Measurements from ENCODE around the gene COL26A1.

The COL26A1 gene

DNA sequence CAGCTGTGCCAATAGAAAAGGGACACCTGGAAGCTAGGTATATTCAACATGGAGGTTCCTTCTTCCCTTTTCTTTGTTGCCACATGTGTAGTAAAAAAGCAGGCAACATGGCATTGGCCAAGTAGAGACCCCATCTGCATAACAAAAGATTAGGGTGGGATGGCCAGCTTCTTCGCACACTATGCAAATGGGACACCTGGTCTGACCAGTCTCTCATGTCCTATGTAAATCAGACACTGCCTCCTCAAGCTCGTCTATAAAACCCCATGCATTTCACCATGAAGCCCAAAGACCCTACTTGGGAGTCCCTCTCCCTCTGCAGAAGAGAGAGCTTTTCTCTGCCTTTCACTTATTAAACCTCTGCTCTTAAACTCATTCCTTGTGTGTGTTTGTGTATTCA lies 212.5 kb downstream of the COL26A1 start:
- DNase-seq (ENCODE audit: low read depth) = no peak

DNA sequence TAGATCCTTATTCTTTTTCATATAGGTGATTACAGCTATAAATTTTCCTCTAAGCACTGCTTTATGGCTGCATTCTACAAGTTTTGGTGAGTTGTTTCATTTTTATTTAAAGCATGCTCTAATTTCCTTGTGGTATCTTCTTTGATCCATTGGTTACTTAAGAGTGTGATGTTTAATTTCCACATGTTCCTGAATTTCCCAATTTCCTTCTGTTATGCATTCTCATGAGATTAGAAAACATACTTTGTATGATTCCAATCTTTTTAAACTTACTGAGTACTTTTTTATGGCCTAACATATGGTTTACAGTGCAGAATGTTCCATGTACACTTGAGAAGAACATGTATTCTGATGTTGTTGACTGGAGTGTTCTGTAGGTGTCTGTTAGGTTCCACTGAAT lies 213.0 kb downstream of the COL26A1 start:
- no peak for DNase-seq (ENCODE audit: low read depth)

DNA sequence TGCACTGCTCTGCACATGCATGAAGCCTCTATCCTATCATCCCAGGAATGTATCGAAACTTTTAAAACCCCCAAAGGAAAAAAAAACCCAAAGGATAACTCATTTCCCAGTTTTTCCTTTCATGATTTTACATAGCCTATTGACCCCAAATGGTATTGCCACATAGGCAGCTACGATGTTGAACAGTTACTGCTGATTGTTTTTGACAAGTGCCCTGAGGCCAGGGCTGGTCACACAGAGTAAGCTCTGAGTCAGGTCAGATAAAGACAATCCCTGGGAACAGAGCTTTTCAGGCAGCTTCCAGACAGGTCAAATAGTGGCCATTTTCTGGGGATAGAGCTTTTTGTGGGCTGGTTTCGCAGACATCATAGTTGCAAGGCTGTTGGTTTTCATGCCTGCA lies 214.3 kb downstream of the COL26A1 start:
- no peak for DNase-seq (ENCODE audit: low read depth)

DNA sequence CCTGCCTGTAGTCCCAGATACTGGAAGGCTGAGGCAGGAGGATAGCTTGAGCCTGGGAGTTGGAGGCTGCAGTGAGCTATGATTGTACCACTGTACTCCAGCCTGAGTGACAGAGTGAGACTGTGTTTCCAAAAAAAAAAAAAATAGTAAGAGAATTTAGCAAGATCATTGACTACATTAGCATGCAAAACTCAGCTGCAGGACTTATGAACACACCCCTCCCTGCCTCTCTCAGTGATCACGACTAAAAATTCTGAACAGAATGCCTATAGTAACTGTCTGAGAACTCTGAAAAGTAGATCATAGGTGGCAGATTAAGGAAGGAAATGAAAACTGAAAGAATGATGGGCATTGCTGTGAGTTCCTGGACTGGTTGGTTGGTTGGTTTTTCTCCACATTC lies 215.9 kb downstream of the COL26A1 start:
- no peak for DNase-seq (ENCODE audit: low read depth)

DNA sequence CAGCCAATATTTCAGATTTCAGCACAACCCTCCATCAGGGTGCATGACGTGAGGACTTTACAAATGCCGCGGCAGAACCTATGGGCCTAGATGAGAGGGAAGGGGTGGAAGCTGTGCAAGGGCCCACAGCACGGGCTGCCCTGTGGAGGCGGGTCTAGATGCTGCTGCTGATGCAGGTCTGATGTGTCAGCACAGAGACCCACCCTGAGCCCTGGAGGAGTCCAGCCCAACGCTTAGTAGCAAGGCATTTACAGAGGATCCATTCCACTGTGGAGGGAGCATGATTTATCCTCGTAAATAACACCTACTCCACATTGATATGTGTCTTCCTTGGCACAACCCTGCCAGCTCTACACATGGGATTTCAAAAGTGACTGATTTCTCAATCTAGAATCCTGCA lies 217.9 kb downstream of the COL26A1 start:
- DNase-seq (ENCODE audit: low read depth) = no peak

DNA sequence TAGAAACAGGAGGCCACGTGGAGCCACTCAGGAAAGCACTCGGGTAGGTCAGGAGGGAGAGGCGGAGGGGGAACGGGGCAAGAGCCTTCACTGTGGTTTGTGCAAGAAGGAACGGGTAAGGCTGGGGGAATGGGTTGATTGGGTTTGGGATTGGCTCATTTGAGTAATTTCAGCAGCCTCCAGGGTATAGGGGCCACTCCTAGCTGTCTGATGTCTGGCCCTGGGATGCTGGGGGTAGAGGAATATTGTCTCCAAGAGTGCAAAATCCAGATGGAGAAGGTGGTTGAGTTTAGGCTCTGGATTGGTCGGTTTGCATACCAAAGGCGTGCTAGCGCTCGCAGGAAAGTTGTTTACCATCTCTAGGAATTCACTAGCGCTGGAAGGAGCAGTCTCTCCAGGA lies 219.2 kb downstream of the COL26A1 start:
- no peak for DNase-seq (ENCODE audit: low read depth)

DNA sequence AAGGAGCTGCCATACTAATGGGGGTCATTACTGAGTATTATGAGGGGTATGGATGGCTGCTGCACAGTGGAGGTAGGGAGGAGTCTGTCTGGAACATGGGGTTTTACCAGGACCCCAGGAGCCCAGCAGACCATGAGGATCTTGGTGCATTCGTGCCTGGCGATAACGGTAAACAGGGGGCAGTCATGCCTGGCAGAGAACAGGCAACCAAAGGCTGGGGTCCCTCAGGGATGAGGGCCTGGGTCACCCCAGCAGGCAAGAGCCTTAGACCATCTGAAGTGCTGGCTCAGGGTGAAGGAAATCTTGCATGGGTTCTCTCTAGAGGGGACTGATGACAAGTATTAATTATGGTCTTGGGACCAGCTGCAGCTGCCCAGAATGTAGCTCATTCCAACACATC lies 220.3 kb downstream of the COL26A1 start:
- DNase-seq (ENCODE audit: low read depth) = no peak

DNA sequence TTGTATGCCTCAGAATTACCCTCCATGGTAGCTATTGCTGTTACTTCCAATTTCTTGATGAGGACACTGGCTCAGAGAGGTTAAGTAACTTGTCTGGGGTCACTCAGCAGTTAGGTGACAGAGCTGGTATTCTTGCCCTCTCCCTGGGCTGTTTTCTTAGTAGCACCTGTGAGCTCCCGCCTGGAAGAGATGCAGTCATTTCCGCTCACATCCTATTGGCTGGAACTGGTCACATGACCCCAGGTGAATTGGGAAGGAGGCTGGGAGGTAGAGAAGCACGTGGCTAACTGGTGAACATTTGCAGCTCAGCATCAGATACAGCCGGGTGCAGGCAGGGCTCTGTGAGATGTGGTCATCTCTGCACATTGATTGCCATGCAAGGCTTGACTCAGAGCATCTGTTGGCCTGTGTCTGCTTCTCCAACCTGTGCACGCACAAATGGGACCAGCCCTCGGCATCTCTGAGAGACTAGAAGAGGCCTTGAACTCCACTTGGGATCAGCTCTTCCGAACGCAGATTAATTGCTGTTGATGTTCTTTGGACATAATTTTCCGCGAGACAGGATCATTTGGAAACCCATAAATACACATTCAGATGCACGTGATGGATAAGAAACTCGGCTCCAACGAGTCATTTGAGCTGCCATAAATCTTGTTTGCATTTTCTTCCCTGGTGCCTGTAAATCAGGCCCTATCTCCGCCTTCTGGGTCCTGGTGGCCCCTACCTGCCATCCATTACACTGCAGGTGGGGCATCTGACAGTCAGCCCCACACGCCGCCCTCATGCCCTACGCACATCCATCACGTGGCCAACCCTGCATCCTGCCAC lies 223.6 kb downstream of the COL26A1 start:
- no peak for DNase-seq (ENCODE audit: low read depth)

DNA sequence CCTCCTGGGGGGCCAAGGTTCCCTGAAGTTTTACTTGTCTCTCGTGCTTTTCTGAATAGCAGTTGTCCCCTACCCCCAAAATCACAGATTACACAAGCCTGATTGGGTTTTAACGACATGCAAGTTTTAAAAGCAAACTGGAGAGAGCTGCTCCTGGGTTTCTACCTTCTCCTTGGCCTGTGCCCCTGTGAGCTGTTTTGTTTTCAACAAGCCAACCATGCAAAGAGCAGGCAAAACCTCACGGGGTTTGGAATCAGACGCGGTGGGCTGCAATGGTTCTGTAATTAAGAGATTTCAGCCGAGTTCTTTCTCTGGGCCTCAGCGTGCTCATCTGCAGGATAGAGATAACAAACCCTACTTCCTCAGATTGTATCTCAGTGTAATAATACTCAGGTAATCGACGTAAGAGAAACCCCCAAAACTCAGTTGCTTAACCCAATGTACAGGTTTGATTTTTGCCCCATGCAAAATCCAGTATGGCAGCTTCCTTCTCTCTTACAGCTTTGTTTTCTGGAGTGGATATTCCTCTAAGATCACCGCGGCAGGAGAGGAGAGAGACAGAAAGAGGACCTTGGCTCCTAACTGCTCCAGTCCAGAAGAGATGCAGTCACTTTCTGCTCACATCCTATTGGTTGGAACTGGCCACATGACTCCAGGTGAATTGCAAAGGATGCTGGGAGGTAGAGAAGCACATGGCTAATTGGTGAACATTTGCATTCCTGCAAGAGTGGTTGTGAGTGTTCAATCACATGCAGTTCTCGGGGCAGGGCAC lies 224.4 kb downstream of the COL26A1 start:
- DNase-seq (ENCODE audit: low read depth) = no peak

DNA sequence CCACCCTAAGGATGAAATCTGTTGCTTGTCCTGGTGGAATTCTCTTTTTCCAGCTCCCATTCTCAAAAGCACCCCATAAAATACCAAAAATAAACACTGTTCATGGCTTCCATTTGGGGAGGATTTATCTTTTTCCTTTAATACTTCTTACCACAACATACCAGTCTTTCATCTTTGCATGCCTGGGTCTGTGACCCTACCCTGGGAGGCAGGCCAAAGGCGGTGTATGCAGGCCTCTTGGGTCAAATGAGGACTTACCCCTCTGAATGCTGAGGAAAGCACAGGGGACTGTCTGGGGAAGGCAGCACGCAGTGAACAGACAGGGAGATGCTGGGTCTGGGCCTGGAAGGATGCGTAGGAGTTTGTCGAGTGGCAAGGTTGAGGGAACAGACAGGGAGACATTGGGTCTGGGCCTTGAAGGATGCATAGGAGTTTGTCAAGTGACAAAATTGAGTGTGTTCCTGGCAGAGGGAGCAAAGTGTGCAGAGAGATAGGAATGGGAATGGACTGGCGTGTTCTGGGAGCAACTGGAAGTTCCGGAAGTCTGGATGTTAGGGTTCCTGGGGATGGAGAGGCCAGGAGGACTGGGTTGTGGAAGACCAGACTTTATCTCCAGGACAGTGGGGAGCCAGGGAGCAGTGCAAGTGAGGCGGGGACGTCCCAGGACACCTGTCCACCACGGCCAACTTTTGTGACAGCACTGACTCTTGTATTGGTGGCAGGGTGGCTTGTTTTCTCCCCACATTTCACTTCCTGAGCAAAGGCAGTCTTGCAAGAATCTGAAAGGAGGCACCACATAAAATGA lies 225.7 kb downstream of the COL26A1 start:
- DNase-seq (ENCODE audit: low read depth) = no peak

DNA sequence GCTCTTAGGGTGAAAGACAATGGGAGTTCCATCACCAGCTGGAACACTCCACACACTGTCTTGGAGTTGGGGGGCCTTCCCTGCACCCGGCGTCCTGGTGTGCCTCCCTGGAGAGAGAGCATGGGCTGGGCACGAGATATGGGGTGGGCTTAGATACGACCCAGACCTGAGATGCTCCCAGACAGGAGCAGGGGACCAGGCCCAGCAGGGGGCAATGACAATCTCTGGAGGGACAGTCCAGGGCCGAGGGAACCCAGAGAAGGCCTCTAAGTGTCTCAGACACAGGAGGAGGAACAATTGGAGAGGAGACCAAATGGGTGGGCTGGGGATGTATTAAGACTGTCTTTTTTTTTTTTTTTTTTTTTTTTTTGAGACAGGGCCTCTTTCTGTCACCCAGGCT lies 226.4 kb downstream of the COL26A1 start:
- no peak for DNase-seq (ENCODE audit: low read depth)

DNA sequence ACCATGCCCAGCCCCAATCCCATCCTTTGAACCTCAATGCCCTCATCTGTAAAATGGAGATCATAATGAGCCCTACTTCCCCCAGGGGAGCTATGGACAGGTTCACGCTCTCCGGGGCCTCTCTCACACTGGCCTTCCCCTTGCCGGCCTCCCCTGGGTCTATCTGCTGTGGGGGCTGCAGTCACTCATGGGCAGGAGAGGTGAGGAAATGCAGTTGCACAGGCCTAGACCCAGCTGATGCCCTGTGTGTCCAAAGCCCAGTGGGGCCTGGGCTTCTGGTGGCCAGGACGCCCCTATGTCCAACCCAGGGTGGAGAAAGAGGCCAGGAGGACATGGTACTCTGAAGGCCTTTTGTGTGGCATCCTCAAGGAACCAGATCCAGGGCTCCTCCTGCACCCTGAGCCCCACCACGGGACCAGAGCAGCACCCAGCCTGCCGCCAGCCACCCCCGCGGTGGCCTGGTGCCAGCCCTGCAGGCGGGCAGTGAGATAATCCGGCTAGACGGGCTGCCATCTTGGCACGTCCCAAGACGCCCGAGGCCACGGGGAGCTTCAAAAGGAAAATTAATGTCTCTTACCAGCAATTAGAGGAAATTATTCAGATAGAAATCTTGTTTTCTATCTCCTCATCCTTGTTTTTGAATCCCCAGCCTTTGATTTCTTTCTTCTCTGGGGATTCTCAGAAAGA lies 227.4 kb downstream of the COL26A1 start:
- DNase-seq (ENCODE audit: low read depth) = no peak

DNA sequence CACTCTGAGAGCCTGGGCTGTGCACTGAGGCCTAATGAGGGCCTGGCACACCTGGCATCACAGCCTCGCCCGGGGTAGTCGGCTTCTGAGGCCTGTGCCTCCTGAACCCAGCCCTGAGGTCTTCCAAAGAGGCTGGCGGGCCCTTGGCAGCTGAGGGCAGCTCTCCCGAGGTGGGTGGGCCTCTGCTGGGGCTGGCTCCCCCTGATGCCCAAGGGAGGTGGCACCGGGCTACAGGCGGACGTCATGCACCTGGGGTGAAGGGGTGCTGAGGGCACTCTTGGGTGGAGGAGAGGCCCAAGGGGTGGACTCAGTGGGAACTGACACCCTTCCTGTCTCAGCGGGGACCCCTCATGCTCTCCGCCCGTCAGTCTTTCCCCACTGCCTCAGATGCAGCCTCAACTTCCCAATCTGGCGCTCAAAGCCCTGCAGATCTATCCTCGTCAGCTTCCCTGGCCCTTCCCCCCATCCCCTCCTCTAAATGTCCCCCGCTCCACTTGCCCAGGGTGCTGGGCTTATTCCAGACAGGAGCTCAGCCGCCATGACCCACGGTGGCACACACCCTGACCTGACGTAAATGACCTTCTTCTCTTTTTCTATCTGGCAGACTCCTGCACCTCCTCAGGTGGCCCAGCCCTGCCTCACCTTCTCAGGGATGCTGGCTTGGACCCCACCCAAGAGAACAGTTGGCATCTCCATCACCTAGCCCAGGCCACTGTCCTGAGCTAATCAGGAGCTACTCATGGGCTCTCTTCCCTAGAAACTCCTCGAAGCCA lies 228.2 kb downstream of the COL26A1 start:
- DNase-seq (ENCODE audit: low read depth) = no peak

DNA sequence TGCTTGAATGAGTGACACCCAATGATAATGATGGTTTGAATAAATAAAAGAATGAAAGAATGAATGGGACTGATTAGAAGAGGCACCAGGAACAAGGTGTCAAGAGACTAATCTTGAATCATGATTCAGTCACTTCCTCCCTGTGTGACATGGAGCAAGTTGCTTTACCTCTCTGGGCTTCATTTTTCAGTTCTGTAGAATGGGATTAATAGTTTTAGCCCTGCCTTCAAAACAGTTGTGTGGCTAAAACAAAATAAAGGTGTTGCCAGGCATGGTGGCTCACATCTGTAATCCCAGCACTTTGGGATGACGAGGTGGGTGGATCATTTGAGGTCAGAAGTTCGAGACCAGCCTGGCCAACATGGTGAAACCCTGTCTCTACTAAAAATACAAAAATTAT lies 228.8 kb downstream of the COL26A1 start:
- no peak for DNase-seq (ENCODE audit: low read depth)

DNA sequence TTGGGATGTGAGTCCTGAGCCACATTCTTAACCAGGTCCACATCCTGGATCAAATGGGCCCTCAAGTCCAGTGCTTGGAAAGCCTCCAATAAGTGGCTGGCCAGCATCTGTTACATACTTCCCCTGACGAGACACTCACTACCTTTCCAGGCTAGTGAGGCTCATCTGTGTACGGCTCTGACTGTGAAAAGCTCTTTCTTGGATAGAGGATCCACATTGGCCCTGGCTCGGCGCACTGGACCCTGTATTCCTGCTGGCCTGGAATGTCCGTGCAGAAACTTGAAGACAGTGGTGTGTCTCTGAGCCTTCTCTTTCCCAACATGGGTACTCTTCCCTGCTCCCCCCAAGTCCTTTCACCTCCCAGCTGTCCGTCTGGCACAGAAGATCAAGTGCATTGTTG lies 230.9 kb downstream of the COL26A1 start:
- DNase-seq (ENCODE audit: low read depth) = no peak

DNA sequence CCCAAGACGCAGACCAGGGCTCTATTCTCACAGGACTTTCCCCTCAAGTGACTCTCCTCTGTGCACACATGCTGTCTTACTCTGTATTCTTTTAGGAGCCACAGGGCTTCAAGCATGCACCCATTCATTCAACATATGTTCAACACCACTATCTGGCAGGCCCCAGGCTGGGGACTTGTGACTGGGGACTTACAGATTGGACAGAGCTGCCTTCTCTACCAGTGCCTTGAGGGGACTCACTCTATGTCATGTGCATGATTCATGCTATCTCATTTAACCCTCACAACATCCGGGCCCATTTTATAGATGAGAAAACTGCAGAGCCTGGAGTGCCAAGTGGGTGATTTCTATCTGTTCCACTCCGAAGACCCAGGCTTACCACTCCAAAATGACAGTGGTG lies 232.1 kb downstream of the COL26A1 start:
- DNase-seq (ENCODE audit: low read depth) = no peak

DNA sequence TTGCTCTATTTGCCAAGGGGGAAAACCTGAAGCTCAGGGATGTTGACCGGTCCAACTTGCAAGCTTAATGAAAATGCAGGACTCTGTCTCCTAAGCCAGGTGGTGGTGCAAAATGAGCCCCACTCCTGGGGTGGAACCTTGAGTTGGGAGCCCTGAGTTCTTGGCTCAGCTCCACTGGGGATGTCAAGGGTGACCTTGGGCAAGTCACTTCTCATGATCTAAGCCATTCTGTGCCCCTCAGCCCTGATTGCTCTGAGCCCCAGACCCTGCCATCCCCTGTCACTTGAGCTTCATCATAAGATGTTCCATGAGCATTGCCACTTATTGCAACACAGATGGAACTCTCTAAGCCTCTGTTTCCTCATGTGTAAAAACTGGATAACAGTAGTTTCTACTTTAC lies 232.6 kb downstream of the COL26A1 start:
- DNase-seq (ENCODE audit: low read depth) = no peak

DNA sequence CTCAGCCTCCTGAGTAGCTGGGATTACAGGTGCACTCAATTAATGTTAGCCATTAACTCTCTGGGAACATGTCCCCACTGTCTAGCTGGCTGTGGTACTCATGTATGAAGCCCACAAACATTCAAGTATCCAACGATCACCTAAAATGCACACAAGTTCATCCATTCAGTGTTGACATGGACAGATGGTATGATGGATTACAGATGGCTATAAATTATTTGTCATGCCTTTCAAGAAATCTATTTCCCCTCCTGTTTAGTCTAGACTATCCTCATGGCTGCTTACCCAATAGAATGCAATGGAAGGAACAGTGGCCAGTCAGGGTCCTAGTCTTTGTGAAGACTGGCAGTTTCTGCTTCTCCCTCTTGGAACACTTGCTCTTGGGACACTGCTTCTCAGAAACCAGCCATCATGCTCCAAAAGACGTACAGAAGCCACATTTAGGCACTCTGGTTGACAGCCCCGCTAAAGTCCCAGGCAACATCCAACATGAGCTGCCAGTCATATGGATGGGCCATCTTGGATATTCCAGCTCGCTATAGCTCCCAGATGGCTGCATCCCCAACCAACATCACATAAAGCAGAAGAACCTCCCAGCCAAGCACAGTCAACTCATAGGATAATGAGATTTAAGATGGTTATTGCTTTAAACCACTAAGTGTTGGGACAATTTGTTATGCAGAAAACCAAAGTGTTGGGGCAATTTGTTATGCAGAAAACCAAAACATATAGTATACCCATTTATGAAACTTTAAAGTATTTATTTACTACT lies 233.3 kb downstream of the COL26A1 start:
- DNase-seq (ENCODE audit: low read depth) = no peak

DNA sequence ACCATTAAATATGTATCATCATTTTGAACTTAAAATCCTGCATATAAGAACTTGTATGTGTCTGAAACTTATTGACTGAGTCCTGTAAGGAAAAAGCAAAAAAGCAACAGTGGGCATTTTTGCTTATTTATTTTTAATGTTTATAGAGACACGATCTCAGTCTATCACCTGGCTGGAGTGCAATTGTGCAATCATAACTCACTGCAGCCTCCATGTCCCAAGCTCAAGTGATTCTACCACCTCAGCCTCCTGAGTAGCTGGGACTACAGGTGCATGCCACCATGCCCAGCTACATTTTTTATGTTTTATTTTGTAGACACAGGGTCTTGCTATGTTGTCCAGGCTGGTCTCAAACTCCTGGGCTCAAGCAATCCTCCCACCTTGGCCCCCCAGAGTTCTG lies 234.2 kb downstream of the COL26A1 start:
- no peak for DNase-seq (ENCODE audit: low read depth)

DNA sequence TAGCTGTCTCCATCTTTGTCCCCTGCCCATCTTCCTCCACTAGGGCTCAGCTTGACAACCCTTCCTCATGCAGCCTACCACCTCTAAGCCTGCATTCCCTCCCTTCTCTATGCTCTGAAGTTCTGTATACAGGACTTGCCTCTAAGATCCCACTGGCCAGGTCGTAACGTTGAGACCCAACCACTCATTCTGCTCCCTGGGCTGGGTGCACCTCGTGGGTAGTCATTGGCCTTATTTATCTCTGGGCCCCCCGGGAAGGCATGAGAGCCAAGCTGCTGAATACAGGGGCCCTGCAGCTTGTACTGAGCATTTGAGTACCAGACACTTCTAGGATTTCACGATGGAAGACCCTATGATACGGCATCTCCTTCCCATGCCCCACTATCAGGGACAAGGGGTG lies 235.3 kb downstream of the COL26A1 start:
- no peak for DNase-seq (ENCODE audit: low read depth)

Data from T-helper 22 cell (primary cell).